Activated CD8-positive, alpha-beta T cell treated with anti-CD3 and anti-CD28 coated beads, Interleukin-2, amount 10 ng/mL, durations not matched to agents 7 days and 5 days (primary cell): Measurements from ENCODE around the gene TOR1B. TPM values are rescaled to one million over a fixed set of nuclear protein-coding genes. Genes with fewer than 3 reads are reported as not detected.

Experiments used
- ATAC-seq: fragments of 150-1000 bp; cut with Tn5 transposase; one replicate; pipeline ENCODE4 v1.10.0; 2021; ENCODE audit warnings: moderate library complexity
- CTCF ChIA-PET: fragments of 350-600 bp; sonication (Branson Sonifier 250); formaldehyde crosslinking; loops from one replicate; lab custom pipeline; 2021; ENCODE audit warnings: antibody characterized with exemption; lab: Charles Lee
- POLR2A ChIA-PET: fragments of 350-600 bp; sonication (Branson Sonifier 250); formaldehyde crosslinking; loops from one replicate; lab custom pipeline; 2021; ENCODE audit warnings: antibody characterized with exemption; lab: Charles Lee
- DNase-seq: peaks from one replicate; pipeline ENCODE4 v3.0.0-alpha.2; 2020
- H3K27ac Mint-ChIP-seq: one replicate; pipeline ENCODE4 v1.8.0; 2021; ENCODE audit warnings: mild to moderate bottlenecking, mixed read lengths
- H3K27me3 Mint-ChIP-seq: one replicate; pipeline ENCODE4 v1.8.0; 2021; ENCODE audit warnings: low read depth, mixed read lengths
- H3K36me3 Mint-ChIP-seq: one replicate; pipeline ENCODE4 v1.8.0; 2021; ENCODE audit warnings: low read depth, mixed read lengths
- H3K4me1 Mint-ChIP-seq: one replicate; pipeline ENCODE4 v1.8.0; 2021; ENCODE audit warnings: low read depth, mixed read lengths
- H3K4me3 Mint-ChIP-seq: one replicate; pipeline ENCODE4 v1.8.0; 2021; ENCODE audit warnings: mild to moderate bottlenecking, mixed read lengths
- H3K9me3 Mint-ChIP-seq: one replicate; pipeline ENCODE4 v1.8.0; 2022; ENCODE audit warnings: mixed read lengths; ENCODE audit not compliant: insufficient read depth
- total RNA-seq, 2 experiments: library from RNA; stranded (reverse); gene quantifications; one replicate each; pipeline ENCODE4 v1.2.3, GENCODE V29; 2021

TOR1B gene
- total RNA-seq, 2 experiments from 2014 or later: 22.1 to 24.4 TPM

DNA sequence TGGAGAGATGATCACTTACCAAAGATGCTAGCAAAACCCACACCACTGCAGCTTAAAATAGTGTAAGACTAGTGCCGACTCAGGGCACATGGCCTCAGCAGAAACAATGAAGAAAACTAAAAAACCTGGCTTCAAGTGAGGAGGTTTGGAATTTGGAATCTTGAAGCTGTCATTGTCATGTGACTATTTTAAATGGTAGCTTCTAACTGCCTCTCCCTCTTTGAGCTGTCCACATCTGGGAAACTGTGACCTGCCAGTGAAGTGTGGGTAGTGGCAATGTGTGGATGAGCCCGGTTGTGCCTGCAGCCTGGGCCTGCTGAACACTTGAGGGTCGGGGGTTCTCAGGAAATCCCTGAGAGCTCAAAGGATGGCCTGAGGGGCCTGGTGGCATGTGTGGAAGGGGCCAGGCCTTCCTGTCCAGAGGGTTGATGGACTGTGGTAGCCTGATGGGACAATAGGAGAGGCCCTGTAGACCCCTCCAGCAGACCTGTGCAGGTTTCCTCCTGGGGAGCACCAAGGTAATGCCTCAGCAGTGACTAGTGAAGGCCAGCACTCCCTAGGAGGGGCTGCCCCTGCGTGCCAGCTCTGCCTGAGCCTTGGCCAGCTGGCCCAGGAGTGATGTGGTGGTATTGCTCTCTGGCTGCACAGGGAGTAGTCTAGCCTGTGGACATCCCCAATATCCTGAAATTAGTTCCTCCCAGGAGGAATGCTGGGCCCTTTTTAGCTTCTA, 45.9 kb downstream of the TOR1B start:
- ChIA-PET POLR2A (interaction anchor here (0.5 to 2.1 kb wide), 4 partner anchors 12 to 19 kb away, joined by 3 to 6 read pairs (median 3); no protein-coding TSS in a partner anchor), CTCF (interaction anchor here (0.8 to 1.4 kb wide), 4 partner anchors 10 to 110 kb away, joined by 3 to 6 read pairs (median 4); no protein-coding TSS in a partner anchor)
- Mint-ChIP-seq H3K27me3 (no peaks in the 10 kb centered on the region), H3K36me3 (peaks cover 50% of the 10 kb centered on the region), H3K4me1 (peaks cover 61% of the 10 kb centered on the region), H3K4me3 (no peak overlapping the region), H3K27ac (peak overlapping the region; percentile 57), H3K9me3 (no peaks in the 10 kb centered on the region)
- DNase-seq: no peak
- no peak for ATAC-seq

DNA sequence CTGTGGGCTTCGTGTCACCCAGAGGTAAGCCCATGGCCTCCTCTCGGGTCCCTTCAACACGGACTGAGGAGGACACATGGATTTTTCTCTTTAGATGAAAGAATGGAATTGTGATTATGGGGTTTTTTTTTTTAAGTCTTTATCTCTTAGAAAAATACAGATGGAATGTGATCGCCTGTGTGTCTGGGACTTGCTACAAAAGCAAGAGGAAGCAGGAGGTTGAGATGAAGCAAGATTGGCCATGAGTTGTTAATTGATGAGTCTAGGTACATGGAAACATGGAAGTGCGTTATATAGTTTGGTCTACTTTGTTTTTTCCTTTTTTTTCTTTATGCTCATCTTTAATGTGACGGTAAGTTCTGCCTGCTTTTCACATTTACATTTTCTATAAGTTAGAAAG, 46.9 kb downstream of the TOR1B start:
- no peaks in the 10 kb centered on the region for H3K9me3 Mint-ChIP-seq
- peaks cover 72% of the 10 kb centered on the region for H3K4me1 Mint-ChIP-seq
- POLR2A ChIA-PET: interaction anchor here (2.1 to 2.2 kb wide), 2 partner anchors 13 to 14 kb away, joined by 6 to 7 read pairs; partner anchors contain the start of genes C9orf78 and USP20
- H3K27me3 Mint-ChIP-seq: no peaks in the 10 kb centered on the region
- ATAC-seq: no peak
- no peak for DNase-seq
- H3K36me3 Mint-ChIP-seq: peaks cover 59% of the 10 kb centered on the region
- CTCF ChIA-PET: interaction anchor here (1.4 kb wide), 1 partner anchor 13 kb away, joined by 4 read pairs; no protein-coding TSS in a partner anchor
- no peak overlapping the region for H3K4me3 Mint-ChIP-seq
- peak overlapping the region; percentile 12 for H3K27ac Mint-ChIP-seq

DNA sequence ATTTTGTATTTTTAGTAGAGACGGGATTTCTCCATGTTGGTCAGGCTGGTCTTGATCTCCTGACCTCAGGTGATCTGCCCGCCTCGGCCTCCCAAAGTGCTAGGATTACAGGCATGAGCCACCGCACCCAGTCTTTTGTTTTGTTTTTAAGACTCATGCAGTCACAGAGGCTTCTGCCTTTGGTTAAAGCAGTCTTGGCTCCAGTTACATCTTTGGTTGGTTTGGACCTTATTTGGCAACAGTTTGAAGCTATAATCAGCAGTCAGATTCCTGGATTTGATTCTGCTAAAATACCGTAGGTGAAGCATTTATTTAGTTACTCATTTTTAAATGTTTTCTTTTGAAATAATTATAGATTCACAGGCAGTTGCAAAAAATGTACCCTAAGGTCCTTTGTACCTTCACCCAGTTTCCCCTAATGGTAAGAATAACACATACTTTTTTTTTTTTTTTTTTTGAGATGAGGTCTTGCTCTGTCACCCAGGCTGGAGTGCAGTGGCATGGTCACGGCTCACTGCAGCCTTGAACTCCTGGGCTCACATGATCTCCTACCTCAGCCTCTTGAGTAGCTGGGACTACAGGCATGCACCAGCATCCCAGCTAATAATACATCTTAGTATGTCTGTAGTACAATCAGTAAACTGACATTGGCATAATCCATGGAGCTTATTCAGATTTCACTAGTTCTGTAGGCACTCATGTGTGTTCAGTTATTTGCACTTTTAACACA, 48.0 kb downstream of the TOR1B start:
- POLR2A ChIA-PET: interaction anchor here (1.0 to 2.2 kb wide), 3 partner anchors 9 to 34 kb away, joined by 3 to 7 read pairs (median 4); partner anchors contain the start of genes C9orf78 and USP20
- H3K27ac Mint-ChIP-seq: peak overlapping the region; percentile 46
- peaks cover 67% of the 10 kb centered on the region for H3K36me3 Mint-ChIP-seq
- DNase-seq: no peak
- no peaks in the 10 kb centered on the region for H3K27me3 Mint-ChIP-seq
- H3K9me3 Mint-ChIP-seq: no peaks in the 10 kb centered on the region
- H3K4me3 Mint-ChIP-seq: no peak overlapping the region
- H3K4me1 Mint-ChIP-seq: peaks cover 76% of the 10 kb centered on the region
- CTCF ChIA-PET: interaction anchor here (1.0 to 1.7 kb wide), 2 partner anchors 14 to 34 kb away, joined by 4 to 8 read pairs; no protein-coding TSS in a partner anchor
- no peak for ATAC-seq

GRCh38 chr9:129851821-129852220, 48.8 kb downstream of the TOR1B start:
- H3K27ac Mint-ChIP-seq: peak overlapping the region; percentile 63
- peaks cover 74% of the 10 kb centered on the region for H3K36me3 Mint-ChIP-seq
- no peaks in the 10 kb centered on the region for H3K9me3 Mint-ChIP-seq
- ATAC-seq (no peak), DNase-seq (no peak)
- CTCF ChIA-PET: interaction anchor here (1.0 to 1.7 kb wide), 2 partner anchors 15 to 33 kb away, joined by 4 to 8 read pairs; no protein-coding TSS in a partner anchor
- no peaks in the 10 kb centered on the region for H3K27me3 Mint-ChIP-seq
- POLR2A ChIA-PET: interaction anchor here (1.0 to 2.2 kb wide), 4 partner anchors 10 to 34 kb away, joined by 3 to 7 read pairs (median 4); partner anchors contain the start of genes C9orf78 and USP20
- peaks cover 84% of the 10 kb centered on the region for H3K4me1 Mint-ChIP-seq
- H3K4me3 Mint-ChIP-seq: no peak overlapping the region

DNA sequence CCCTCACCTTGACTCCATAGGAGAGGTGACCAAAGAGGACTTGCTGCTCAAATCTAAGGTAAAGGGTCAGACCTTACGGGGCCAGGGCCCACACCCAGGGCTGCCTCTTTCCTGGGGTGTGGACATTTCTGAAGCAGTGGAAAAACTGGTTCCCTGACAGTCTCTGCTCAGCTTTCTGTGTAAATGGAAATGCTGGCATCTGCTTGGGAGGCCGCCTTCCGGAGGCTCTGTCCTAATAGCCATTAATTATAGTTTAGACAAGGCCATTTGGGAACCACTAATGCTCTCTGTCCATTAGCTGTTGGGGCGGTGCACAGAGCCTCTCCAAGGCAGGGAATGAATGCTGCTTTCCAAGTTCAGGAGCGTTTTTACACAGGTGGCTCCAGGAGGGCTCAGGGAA, 49.6 kb downstream of the TOR1B start:
- CTCF ChIA-PET: interaction anchor here (2.3 kb wide), 1 partner anchor 14 kb away, joined by 7 read pairs; no protein-coding TSS in a partner anchor
- Mint-ChIP-seq H3K27ac (no peak overlapping the region), H3K36me3 (peaks cover 77% of the 10 kb centered on the region)

GRCh38 chr9:129853614-129854013, 50.6 kb downstream of the TOR1B start:
- H3K4me1 Mint-ChIP-seq: peaks cover 95% of the 10 kb centered on the region
- H3K27me3 Mint-ChIP-seq: no peaks in the 10 kb centered on the region
- no peak for ATAC-seq
- H3K4me3 Mint-ChIP-seq: no peak overlapping the region
- no peak for DNase-seq
- CTCF ChIA-PET: interaction anchor here (1.2 to 2.3 kb wide), 2 partner anchors 15 to 32 kb away, joined by 4 to 7 read pairs; no protein-coding TSS in a partner anchor
- peak overlapping the region; percentile 51 for H3K27ac Mint-ChIP-seq
- POLR2A ChIA-PET: interaction anchor here (0.9 to 1.7 kb wide), 4 partner anchors 17 to 188 kb away, joined by 3 to 4 read pairs (median 3); no protein-coding TSS in a partner anchor
- H3K9me3 Mint-ChIP-seq: no peaks in the 10 kb centered on the region
- peaks cover 80% of the 10 kb centered on the region for H3K36me3 Mint-ChIP-seq

More for the DNA sequence above, 49.6 kb downstream of the TOR1B start:
- POLR2A ChIA-PET: interaction anchor here (1.2 kb wide), 1 partner anchor 12 kb away, joined by 3 read pairs; no protein-coding TSS in a partner anchor
- H3K27me3 Mint-ChIP-seq: no peaks in the 10 kb centered on the region
- no peak for DNase-seq
- peaks cover 92% of the 10 kb centered on the region for H3K4me1 Mint-ChIP-seq
- no peaks in the 10 kb centered on the region for H3K9me3 Mint-ChIP-seq
- no peak for ATAC-seq
- no peak overlapping the region for H3K4me3 Mint-ChIP-seq

DNA sequence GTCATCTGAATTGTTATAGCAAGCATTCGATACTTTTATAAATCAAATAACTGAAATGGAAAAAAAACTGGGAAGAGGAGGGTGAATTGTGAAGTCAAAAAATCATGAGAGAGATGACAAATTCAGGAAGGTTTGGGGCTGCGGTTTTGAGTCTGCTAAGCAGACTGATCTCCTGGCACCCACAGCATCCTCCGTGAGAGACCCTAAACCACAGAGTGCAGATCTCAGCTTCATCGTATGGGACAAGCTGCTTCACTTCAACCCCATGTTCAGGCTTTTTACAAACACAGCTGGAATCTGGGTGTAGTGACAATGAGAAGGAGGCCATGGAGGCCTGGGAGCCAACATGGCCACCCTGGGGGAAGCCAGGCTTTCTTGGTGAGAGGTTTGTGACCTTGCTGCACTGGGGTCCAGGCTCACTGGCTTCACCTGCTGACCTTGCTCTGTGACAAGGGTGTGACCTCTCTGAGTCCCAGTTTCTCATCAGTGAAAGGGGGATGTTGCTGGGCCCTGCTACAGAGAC, 51.7 kb downstream of the TOR1B start:
- POLR2A ChIA-PET: interaction anchor here (0.6 to 1.7 kb wide), 3 partner anchors 8 to 16 kb away, joined by 3 read pairs; no protein-coding TSS in a partner anchor
- CTCF ChIA-PET: no interaction called here
- peak; percentile 62 for ATAC-seq
- peak; percentile 65 for DNase-seq
- peak overlapping the region; percentile 62 for H3K4me3 Mint-ChIP-seq
- no peaks in the 10 kb centered on the region for H3K9me3 Mint-ChIP-seq
- peaks cover 88% of the 10 kb centered on the region for H3K4me1 Mint-ChIP-seq
- no peaks in the 10 kb centered on the region for H3K27me3 Mint-ChIP-seq
- peaks cover 85% of the 10 kb centered on the region for H3K36me3 Mint-ChIP-seq
- H3K27ac Mint-ChIP-seq: peak overlapping the region; percentile 72

GRCh38 chr9:129857207-129857606, 54.2 kb downstream of the TOR1B start:
- peaks cover 84% of the 10 kb centered on the region for H3K4me1 Mint-ChIP-seq
- no peak for DNase-seq
- peak overlapping the region; percentile 16 for H3K27ac Mint-ChIP-seq
- no peaks in the 10 kb centered on the region for H3K9me3 Mint-ChIP-seq
- no peak overlapping the region for H3K4me3 Mint-ChIP-seq
- no peak for ATAC-seq
- ChIA-PET POLR2A (no interaction called here), CTCF (no interaction called here)
- H3K36me3 Mint-ChIP-seq: peaks cover 86% of the 10 kb centered on the region
- no peaks in the 10 kb centered on the region for H3K27me3 Mint-ChIP-seq

DNA sequence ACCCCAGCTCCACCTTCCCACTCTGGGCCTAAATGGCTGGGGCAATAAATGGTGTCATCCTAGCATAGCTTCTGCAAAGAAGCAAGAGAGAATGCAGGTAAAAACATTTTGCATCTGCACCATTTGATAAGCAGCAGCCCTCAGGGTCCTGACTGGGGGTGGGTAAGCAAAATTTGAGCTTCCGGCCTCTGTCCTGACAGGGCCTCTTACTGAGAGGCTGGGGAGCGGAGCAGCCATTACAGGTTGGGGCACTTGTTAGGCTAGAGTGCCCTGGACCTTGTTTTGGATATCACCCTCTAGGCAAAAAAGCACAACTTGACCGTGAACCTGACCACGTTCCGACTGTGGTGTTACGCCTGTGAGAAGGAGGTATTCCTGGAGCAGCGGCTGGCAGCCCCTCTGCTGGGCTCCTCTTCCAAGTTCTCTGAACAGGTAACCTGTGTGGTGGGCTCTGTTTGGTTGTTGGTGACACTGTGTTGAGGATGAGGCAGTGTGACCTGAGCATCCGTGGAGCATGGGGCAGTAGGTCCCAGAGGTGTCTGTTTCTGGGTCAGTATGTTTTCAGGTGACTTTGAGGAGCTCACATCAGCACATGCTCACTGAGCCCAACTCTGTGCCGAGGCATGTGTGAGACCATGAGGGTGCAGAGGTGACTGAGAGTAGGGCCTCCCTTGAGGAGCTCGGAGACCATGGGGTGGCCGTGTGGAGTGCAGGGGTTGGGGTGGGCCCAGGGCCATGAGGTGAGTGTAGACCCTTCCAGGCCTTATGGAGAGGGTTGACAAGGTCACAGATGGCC, 55.4 kb downstream of the TOR1B start:
- Mint-ChIP-seq H3K27ac (no peak overlapping the region), H3K4me3 (no peak overlapping the region), H3K9me3 (no peaks in the 10 kb centered on the region), H3K36me3 (peaks cover 79% of the 10 kb centered on the region), H3K27me3 (no peaks in the 10 kb centered on the region), H3K4me1 (peaks cover 82% of the 10 kb centered on the region)
- ATAC-seq (no peak), DNase-seq (no peak)
- ChIA-PET POLR2A (interaction anchor here (0.6 kb wide), 1 partner anchor 144 kb away, joined by 3 read pairs; no protein-coding TSS in a partner anchor), CTCF (no interaction called here)
